Inflammatory macrophage (primary cell): ENCODE results near the gene STK11IP.

ENCODE experiments used
- DNase-seq, 2 donors: peaks; one replicate each; pipeline ENCODE4 v3.0.0-alpha.2; 2020 to 2022

Gene STK11IP

DNA sequence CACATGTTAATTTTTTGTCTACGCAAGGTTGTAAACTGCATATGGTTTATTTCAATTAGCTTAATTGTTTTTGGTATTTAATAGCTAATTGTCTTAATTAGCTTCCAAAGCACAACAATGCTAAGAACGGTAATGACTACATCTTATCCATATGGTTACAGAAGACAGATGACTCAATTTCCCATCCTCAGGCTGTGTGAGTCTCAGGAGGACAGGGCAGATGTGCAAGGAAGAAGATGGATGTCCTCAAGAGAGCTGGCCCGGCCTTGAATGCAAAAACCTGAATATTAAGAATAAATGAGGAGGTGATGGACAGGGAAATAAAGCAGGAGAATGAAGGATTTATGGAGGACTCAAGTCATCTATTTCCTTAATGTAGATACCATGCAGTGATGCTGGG, 61.2 kb downstream of the STK11IP start:
- DNase-seq: no peak

- no peak for DNase-seq
These were observed 63.7 kb downstream of the STK11IP start for GRCh38 chr2:219661197-219661954.

DNA sequence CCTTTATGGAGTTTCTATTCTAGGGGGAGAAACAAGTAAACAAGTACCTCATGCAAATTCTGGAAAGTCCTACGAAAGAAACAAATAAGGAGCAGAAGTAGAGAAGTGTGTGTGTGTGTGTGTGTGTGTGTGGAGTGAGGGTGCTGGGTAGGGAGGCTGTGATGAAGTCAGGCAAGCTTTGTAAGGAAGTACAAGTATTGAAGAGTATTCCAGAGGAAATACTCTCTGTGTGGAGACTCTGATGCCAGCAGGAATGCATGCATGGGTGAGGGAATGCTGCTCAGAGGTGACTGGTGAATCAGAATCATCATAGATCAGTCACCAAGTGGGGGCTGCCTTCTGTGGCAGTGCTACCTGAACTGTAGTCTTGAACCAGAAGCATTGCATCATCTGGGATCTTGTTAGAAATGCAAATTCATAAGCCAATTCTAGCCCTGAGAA, 64.3 kb downstream of the STK11IP start:
- DNase-seq: no peak

DNA sequence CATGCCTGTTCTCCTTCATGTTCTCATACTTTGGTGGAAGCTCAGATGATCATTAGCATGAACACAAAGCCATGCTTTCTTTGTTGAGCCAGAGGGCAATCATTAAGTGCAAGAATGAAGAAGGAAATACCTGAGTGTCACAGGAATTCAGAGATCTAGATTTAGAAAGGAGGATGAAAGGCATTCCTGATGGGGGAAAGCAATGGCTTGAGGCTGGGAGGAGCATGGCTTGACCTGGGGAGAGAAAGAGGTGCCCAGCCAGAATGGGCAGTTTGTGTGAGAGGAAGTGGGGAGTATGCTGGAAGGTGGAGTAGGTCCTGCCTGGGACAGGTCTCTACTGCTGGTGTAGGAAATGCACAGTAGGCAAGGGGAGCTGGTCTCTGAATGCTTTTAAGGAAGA, 64.9 kb downstream of the STK11IP start:
- DNase-seq: no peak

DNA sequence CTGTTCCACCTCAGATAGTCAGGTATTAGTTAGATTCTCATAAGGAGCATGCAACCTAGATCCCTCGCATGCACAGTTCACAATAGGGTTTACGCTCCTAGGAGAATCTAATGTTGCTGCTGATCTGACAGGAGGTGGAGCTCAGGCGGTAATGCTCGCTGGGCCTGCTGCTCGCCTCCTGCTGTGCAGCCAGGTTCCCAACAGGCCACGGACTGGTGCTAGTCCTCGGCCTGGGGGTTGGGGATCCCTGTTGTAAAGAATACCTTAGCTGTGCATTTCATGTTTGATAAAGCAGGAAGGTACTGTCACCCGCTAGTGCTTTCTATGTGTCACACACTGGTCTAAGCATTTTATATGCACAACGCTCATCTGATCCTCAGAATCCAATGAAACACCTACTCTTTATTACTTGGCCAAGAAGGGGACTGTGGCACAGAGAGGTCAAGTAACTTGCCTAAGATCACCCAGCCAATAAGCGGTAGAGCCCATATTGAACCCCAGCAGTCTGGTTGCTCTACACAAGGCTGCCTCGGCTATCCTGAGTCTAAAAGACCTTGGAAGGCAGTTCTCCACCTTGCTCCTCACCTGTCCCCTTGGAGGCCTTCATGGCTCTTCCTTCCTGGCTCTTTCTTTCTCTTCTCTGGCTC, 65.6 kb downstream of the STK11IP start:
- no peak for DNase-seq

DNA sequence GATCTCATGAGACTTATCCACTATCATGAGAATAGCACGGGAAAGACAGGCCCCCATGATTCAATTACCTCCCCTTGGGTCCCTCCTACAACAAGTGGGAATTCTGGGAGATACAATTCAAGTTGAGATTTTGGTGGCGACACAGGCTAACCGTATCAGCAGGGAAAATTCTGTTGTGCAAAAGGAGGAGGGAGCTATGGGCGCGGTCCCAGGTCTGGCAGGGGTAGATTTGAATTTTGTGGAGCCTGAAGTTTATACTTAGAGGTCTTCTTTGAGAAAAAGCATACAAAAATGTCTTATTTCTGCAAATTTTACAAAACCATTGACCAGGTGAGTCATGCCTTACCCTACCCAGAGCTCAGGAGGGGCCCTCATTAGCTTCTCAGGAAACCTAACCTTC, 66.4 kb downstream of the STK11IP start:
- no peak for DNase-seq

DNA sequence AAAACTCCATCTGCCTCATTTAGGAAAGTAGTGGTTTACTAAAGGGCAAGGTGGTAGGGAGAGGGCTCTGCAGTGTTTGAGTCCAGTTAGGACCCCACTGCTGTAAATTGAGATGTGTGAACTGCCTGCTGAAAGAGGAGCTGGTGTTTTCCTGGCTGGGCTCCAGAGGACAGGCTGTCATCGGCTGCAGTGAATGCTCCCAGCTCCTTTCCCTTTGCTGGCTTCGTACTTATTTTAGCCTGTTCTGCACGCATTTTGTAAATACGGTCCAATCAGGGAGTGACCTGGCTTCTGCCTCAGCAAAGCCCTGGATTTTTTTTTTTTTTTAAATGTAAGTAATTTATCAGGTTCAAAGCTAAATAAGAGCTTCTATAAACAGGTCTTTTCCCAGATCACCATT, 67.3 kb downstream of the STK11IP start:
- DNase-seq: no peak

DNA sequence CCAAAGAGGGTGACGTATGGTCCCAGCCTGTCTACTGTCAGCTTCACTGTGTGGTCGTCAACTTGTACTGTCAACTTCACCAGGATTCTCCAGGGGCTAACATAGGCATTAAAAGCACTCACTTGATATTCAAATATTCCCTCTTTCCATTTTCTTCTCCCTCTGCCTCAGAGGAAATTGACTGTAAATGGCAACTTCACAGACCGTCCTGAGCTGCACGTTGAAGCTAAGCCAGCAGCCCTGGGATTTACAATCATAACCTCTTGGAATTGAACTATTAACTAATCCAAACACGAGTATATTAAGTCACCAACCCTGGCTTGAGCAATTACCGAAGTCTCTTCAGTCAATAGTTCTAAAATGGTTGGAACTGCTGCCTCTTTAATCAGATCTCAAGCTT, 68.3 kb downstream of the STK11IP start:
- no peak for DNase-seq
